ENCODE results near the gene MOB3A.

The MOB3A gene

DNA sequence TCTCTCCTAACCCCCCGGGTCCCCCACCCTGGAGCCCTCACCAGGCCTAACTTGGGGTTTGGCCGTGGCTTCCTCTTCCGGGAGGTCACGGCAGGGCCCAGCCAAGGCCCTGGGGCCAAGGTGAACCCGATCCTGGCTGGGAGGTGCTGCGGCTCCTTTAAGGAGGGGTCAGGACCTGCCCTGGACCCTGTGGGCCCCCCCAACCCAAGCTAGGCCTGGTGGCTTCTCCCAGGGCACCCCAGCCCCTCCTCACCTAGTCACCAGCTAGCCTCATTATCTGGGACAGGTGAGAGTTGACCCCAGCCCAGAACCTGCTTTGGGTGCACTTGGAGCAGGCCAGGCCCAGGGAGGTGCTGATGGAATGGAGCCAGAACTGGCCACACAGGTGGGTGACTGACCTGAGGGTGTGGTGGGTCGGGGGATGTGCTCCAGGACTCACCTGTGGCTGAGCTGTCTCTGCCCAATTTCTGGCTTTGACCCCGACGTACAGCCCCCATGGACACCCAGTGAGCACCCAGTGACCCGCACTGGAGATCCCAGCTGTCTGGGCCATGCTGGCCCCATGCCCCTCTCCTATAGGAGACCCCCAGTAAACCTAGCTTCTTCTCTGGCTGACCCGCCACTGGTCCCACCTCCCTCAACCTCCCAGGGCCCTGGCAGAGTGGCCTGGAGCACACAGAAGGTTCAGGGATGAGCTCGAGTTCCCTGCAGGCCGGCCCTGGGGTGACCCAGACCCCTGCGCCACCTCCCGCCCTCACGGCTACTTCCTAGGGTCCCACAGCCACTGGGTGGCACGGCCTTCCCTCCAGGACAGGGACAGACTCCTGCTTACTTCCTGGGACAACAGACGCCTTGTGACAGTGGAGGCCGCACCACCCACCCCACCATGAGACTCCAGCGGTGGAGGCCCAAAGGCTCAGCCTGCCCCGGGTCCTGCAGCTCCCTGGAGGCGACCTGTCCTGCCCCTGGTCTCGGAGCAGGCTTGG, 38.3 kb downstream of the MOB3A start:
- DNase-seq, result no peak

DNA sequence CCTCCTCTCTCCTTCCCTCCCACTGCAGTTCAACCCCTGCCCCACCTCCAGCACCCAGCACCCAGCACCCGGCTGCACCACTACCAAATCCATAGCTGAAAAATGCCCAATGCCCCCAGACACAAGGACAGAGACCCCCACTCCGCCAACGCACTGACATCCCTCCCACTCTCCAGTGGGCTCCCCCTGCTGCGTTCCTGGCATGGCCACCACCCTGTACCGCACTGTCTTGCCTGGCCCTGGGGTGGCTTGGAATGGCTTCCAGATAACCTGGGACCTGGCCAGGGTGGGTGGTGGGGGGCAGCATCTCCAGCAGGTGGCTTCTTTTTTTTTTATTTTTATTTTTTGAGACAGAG, 39.3 kb downstream of the MOB3A start:
- no peak for DNase-seq

DNA sequence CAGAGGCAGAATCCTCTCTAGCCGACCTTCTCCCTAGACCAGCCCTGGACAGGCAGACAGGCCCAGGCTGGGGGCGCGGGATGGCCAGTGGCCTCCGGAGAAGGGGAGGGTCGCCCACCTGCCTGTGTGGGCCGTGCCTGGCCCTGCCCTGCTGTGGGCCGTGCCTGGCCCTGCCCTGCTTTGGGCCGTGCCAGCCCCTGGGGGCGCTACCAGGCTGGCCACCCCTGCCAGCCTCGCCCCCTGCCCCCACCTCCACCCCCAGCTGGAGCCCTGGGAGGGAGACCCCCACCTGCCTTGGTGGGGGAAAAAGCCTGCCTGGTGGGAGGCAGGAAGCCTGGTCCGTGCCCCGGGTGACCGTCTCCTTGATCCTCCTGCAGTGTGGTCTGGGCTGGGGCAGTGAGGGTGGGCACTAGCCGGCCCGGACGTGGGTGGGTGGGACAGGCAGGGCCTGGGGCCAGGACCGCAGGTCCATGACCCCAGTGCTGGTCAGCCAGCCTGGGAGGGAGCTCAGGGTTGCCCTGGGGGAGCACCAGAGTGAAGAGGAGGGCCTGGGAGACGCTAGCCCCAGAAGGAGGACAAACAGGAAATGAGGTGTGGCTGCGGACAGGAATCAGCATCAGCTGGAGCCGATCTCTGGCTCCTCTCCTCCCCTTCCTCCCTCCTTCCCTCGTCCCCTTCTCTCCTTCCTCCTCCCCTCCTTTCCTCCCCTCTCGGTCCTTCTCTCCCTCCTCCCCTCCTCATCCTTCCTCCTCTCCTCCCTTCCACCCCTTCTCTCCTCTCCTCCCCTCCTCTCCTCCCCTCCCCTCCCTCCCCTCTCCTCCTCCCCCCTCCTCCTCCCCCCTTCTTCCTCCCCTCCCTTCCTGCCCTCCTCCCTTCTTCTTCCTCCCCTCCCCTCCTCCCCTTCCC, 39.9 kb downstream of the MOB3A start:
- DNase-seq, result no peak

DNA sequence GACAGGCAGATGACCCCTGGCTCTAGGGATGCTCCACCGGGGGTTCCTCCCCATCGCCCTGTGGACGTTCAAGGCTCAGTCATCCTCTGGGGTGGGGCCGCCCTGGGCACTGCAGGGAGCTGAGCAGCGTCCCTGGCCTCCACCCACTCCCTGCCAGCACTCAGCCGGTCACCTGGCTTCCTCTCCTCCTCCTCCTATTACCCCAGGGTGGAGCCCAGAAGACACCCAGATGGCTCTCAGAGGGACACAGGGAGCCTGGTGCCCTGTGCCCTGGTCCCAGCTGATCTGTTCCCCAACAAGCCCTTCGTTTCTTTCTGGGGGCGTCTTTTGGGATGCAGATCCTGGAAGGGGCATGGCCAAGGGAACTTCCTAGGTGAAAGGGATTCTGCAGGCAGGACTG, 41.4 kb downstream of the MOB3A start:
- no peak for DNase-seq

DNA sequence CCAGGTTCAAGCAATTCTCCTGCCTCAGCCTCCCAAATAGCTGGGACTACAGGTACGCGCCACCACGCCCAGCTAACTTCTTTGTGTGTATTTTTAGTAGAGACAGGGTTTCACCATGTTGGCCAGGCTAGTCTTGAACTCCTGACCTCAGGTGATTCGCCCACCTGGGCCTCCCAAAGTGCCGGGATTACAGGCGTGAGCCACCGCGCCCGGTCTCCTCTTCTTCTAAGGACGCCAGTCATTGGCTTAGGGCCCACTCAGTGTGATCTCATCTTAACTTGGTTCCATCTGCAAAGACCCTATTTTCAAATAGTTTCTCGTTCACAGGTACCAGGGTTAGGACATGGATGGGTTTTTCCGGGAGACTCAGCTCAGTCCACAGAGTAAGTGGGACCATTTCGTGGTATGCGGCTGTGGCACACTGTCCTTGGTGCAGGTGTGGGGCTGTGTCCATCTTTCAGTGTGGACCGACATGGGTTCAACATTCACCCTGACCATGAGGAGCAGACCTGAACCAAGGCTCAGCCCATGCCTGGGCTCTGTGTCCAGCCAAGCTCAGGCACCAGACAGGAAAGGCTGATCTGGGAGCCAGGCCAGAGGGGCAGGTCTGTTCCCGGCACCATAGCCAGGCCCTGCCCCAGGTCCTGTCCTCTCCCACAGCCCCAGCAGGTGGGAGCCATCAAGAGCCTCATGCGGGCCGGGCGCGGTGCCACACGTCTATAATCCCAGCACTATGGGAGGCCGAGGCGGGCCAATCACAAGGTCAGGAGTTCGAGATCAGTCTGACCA, 42.3 kb downstream of the MOB3A start:
- no peak for DNase-seq

DNA sequence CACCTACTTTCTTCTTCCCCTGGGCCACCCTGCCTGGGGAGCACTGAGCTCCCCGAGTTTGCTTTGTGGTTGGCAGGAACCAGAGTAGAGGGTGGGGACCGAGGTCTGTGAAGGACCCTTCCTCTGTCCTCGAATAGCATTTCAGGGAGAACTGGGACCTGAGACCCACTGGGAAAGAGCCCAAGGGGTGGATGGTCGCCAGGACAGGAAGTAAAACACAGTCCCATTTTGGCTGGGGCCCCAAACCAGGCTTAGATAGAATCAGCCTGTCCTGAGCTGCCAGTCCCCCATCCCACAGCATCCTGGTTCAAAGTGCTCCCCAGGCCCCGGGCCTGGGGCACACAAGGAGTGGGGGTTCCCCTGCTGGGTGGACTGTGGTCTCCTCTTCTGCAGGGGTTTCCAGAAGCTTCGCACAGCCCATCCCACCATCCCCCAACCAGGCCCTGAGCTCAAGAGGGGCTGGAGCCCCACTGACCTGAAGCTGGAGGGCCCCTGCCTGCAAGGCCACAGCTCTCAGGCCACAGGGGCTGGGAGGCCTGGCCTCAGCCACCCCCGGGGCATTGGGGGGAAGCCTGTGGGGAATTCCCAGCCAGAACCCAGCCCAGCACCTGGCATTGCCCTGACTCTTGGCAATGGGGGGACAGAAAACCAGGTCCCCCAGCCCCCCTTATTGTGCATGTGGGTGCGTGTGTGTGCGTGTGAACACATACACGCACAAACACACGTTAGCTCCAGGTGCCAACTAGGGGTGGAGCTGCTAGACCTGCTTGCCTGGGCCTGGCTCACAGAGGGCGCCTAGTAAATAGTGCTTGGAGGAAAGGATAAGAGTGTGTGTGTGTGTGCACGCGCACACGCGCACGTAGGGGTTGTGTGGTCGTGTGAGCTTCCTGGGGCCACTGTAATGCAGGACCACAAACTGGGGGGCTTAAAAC, 44.1 kb downstream of the MOB3A start:
- no peak for DNase-seq

DNA sequence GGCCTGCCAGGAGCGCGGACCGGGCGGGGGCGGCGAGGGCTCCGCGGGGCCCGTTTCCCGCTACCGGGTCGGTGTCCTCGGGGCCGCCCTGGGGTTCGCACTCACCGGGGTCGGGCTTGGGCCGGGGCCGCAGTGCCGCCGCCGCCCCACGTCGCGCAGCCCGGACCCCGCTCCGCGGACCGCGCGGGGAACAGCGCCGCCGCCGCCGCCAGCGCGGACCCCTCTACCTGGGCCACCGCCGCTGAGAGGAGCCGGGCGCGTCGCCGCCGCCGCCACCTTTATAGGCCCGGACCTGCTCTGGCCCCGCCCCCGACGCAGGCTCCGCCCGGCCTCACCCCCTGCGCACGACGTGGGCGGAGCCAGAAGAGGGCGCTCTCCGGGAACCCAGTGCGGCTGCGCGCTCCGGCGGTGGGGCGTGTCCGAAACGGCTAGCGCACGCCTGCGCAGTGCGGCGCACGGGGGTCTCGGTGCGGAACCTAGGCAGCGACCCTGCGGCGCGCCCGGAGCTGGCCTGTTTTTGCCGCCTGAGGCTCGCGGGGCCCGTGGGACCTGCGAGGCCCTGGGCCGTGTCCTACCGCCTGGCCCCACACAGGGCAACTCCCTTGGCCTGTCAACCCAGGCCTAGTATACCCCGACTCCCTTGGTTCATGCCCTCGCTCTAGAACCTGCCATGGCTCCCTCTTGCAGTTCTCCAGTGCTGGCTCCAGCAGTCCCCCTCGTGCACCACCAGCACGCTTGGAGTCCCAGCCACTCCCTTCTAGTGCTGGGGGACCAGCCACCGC, 44.9 kb downstream of the MOB3A start, which contains the start of gene MKNK2:
Gene MKNK2, minus strand, starts transcription at position 254 of the 782 bp plus-strand sequence. CDS start 393 bp downstream, outside the sequence.
- DNase-seq, result peak; percentile 47

DNA sequence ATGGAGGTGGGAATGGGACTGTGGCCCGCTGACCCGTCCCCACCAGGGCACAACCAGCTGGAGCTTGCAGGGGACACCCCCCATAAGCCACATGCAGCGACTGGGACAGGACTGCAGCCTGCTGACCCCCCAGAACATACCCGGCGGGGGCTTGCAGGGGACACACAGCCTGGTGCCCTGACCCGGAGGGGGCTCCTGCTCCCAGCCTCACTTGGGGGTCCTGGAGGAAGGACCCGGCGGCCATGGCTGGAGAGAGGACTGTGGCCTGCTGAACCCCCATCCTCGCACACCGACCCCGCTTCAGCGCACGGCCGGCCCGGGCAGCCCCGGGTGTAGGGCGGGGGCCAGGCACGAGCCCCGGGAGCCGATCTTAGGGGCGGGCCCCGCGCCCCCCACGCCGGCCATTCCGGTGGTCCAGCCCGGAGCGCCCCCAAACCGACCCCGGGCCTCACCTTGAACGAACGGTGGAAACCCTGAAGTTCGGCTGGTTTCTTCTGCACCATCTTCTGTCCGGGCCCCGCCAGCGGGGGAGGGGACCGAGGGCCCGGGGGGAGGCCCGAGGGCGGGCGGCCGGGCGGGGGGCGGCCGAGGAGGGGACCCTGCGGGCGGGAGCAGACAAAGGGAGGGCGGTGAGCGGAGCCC, 45.7 kb downstream of the MOB3A start:
- no peak for DNase-seq

DNA sequence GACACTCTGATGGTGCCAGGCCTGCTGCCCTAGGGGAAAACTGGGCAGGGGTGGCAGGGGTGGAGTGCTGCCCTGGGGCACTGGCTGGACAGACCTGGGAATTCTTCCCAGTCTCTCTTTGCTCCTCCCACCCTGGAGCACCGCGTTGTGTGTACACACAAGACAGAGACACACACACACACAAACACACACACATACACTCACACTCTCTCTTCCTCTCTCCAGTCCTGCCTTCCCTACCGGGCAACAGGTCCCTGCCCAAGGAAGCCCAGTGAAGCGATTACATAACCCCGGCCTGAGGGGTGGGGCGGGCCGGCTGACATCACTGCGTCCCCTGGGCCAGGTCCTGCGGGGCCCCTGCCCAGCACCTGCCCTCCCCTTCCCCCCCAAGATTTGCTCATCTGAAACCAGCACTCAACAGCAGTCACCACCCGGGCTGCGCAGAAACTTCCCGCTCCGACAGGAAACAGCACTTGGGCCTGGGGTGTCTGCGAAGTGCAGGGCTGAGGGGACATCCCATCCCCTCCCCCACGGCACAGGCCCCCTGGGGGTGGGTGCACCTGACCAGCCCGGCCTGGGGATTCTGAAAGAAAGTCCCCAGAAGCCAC, 46.3 kb downstream of the MOB3A start:
- DNase-seq, result no peak

DNA sequence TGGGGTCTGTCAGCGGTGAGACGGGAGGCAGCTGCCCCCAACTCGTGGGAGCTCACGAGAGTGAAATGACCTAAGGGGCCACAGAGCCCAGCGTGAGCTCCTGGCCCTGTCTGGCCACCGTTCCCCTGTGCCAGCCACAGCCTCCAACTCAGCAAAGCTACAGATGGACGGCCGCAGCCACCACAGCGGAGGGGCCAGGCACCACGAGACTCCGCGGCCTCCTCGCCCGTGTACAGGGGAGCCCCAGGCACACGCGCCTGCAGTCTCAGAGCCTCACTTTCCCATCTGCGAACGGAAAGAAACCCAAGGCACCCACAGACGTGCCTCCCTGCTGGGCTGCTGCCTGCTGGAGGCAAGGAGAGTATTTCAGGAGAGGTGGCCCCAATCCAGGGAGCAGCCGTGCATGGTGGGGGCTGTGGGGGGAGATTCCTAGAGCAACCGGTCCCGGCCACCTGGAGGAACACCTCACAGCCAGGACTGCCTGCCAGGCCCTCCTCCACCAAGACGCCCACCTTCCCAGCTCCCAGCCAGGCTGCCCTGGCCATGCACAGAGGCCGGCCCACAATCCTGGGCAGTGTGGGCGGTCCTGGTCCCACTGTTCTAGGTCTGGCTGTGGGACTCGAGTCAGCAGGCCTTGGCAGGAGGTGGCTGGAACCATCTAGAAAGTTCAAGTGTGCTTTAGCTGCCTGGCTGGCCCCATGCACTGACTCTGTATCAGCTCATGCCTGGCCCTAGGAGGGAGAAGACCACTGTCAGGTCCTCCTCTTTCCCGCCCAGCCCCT, 47.0 kb downstream of the MOB3A start:
- DNase-seq, result no peak

DNA sequence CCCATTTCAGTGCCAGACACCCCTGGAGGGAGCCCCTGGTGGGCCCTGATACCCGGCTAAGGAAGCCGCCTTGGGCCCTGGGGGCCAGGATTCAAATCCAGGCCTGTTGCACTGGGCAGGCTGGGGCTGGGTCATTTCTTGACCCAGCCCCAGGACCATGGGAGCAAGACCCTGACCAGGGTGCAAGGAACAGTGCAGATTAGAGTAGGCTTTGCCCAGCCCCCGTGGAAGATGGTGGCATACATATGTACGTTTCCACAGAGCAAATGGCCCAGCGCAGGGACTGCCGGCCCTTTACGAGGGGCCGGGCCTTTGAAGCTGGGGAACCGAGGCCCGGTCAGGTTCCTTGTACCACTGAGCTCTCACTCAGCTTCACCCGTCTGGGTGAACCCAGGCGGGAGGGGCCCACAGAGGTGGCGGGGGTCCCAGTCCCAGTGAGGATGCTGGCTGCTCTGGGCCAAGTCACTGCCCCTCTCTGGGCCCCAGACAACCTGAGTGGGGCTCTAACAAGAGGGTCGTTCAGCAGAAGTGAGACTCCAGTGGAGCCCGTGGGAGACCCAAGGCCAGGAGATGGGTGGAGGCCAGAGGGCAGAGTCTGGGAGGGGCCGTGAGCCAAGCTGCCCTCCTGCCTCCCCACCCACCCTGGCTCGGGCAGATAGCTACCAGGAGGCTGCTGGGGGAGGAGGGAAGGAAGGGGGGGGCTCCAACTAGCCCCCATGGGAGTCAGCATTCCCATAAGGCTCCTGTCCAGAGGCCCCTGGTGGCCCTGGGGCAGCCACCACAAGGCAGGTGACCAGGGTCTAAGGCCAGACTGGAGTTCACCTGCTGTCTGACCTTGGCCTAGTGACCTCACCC, 47.8 kb downstream of the MOB3A start:
- DNase-seq, result no peak

DNA sequence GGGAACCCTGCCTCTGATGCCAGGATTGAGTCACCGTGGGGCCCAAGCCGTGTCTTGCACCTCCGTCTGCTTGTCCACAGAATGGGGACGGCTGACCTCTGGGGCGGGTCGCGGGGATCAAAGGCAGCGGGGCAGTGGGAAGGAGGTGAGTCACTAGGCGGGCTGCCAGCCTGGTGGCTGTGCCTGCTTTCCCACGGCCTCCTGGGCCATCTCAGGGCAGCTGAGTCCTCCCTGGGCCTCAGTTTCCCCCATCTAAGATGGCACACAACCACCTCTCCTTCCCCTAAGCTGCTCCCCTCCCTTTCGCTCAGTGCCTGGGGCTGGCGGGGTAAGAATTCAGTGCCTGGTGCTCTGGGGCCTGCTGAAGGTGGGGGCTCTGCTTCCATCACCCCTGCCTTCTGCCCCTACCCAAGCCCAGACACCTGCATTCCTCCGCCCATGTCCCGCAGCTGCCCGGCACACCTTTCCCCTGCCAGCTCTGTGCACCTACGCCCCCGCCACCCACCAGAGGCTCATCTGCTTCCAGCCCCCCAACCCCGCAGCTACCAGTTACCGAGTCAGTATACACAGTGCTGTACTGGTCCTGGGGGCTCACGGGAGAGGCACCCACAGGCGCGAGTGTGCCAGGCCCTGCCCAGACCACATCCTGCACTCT, 48.5 kb downstream of the MOB3A start:
- DNase-seq, result no peak

DNA sequence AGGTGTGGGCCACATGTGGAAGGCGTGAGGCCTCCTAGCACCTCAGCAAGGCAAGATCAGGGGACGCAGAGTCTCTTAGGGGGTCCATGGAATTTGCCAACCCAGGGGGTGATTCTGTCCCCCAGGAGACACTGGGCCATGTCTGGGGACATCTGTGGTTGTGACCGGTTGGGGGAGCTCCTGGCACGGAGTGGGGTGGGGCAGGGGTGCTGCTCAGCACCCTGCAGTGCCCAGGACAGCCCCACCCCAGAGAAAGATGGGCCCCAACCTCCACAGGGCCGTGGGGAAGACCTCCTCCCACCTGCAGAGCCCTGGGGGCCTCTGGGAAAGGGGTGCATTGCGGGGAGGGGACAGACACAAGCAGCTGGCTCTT, 49.1 kb downstream of the MOB3A start:
- DNase-seq, result no peak

DNA sequence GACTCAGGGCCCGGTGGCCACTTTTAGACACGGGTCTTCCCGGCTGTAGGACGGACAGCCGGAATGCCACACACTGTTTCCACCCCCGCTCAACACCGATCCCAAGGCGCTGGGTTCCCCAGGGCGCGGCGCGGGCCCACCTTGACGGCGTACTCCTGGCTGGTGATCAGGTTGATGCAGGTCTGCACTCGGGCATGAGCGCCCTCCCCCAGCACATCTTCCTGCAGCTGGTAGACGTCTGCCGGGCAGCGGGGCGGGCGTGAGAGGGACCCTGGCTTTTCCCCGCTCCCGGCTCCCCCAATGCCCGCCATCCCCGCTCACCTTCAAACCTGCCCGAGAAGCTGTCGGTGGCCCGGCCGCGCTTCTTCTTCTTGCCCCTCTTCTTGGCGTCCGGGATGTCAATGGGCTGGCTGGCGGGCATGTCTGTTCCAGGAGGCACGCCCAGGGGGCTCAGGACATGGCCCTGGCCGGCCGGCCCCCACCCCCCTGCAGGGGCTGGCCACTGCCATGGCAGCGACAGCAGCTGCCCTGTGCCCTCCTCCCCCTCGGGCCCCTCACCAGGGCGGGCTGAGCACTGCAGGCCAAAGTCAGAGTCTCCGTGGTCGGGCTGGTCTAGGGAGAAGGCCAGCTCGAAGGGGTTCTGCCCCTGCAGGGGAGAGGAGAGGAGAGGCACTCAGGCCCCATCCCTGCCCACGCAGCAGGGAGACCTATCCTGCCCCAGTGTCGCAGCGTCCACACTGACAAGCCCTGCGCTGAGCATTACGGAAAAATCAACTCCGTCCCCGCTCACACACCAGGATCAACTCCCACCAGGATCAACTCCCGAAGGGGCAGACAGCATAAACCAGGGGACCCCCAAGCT, 49.8 kb downstream of the MOB3A start:
- DNase-seq, result no peak

DNA sequence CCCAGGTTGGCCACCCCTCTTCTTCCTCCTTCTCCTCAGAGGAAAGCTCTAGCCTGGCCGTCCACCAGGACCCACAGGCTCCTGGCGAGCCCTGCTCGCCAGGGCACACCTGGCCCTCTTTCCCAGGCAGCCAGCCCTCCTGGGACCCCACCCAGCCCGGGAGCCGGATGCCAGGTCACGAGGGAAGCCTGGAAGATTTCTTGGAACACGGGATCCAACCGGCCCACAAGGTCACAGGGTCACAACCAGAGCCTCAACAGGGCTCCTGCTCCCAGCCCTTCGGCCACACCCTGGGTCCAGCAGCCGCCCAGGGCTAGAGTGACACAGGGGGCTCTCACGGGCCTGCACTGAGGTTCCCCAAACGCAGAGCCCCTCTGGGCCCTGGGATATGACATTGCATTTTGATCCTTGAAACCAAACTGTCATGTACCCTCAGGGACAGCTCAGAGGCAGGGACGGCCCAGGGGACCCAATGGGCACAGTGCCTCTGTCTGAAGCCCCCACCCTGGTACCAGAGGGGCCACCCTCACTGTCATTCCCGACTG, 50.6 kb downstream of the MOB3A start:
- DNase-seq, result no peak

All from NCI-H1417 treated with DMSO at 0.1 percent for 48 hours (cell line).